K562 (cell line): ENCODE measurements around the gene CHRDL1. TPM values are rescaled to one million over a fixed set of nuclear protein-coding genes. Genes with fewer than 3 reads are reported as not detected.

Source experiments
- ATAC-seq: fragments of 200-7000 bp; cut with Tn5 transposase; 3 replicates; pipeline ENCODE4 v1.9.1; 2020; ENCODE audit warnings: moderate library complexity
- BruUV-seq: library from RNA; stranded (reverse); fragments of 400-500 nt; replicated peaks from 2 replicates; lab custom pipeline; 2021; lab: Mats Ljungman, UMichigan
- CTCF ChIA-PET: fragments of 300-600 bp; formaldehyde crosslinking; extraction: SDS; loops from one replicate; lab custom pipeline; 2021; ENCODE audit warnings: low intra/inter-chr PET ratio; lab: Yijun Ruan, JAX
- POLR2A ChIA-PET: fragments of 300-600, 350-650 bp; sonication (Branson Sonifier 250); formaldehyde crosslinking; extraction: SDS; loops from one replicate; lab custom pipeline; 2021; ENCODE audit warnings: antibody characterized with exemption, inconsistent platforms; lab: Yijun Ruan, JAX
- DNase-seq, 4 experiments: peaks; one replicate each; pipeline versions ENCODE4 v3.0.0 to v3.0.0-alpha.2; 2011 to 2018; ENCODE audit warnings: low spot score in 3 of 4, mixed read lengths in 3 of 4; ENCODE audit errors: extremely low read depth in 1 of 4
- FAIRE-seq: peaks from 2 replicates; lab custom pipeline; 2011; peaks lifted over from hg19 to GRCh38; lab: Jason Lieb, UNC
- H2AFZ ChIP-seq: 2 replicates; pipeline ENCODE4 v1.6.0; 2011; ENCODE audit warnings: low read depth, low read length, control low read depth, inconsistent platforms
- H3K27ac ChIP-seq: fragments of 200-600 bp; 3 replicates; pipeline ENCODE4 v1.8.0; 2011; ENCODE audit warnings: low read depth, mild to moderate bottlenecking, control low read depth, inconsistent platforms, low read length, moderate library complexity, mixed read lengths; ENCODE audit errors: extremely low read depth
- H3K27me3 ChIP-seq, 2 experiments: fragments of 300-600 bp in 1 of 2; 2 replicates in 1 of 2; 3 replicates in 1 of 2; pipeline versions ENCODE4 v1.6.0 to v1.8.0; 2011; ENCODE audit warnings: inconsistent platforms in 2 of 2, low read length in 2 of 2, mild to moderate bottlenecking in 1 of 2, mixed read lengths in 1 of 2, moderate library complexity in 1 of 2; ENCODE audit not compliant: control insufficient read depth in 2 of 2, insufficient read depth in 2 of 2
- H3K36me3 ChIP-seq: fragments of 300-600 bp; 3 replicates; pipeline ENCODE4 v1.8.0; 2011; ENCODE audit warnings: mild to moderate bottlenecking, low read length, inconsistent platforms; ENCODE audit not compliant: control insufficient read depth, insufficient read depth
- H3K4me1 ChIP-seq, 2 experiments: fragments of 200-600 bp in 1 of 2; replicated peaks in 1 of 2; 2 replicates in 1 of 2; 3 replicates in 1 of 2; pipeline versions ENCODE4 v1.5.1 to v1.8.0; 2011; ENCODE audit warnings: inconsistent platforms in 2 of 2, low read length in 2 of 2, mild to moderate bottlenecking in 1 of 2, mixed read lengths in 1 of 2, moderate library complexity in 1 of 2; ENCODE audit not compliant: control insufficient read depth in 2 of 2, insufficient read depth in 2 of 2
- H3K4me2 ChIP-seq: 2 replicates; pipeline ENCODE4 v1.6.1; 2011; ENCODE audit warnings: low read length, control low read depth, inconsistent platforms, mixed read lengths; ENCODE audit not compliant: insufficient read depth
- H3K4me3 ChIP-seq: fragments of 200-600 bp; sonication (generic), shearing (Covaris generic); 2 replicates; pipeline ENCODE4 v1.5.1; 2016; ENCODE audit warnings: control low read depth, inconsistent platforms
- H3K79me2 ChIP-seq: fragments of 200-600 bp; 3 replicates; pipeline ENCODE4 v1.8.0; 2011; ENCODE audit warnings: low read length, inconsistent platforms; ENCODE audit not compliant: control insufficient read depth, insufficient read depth
- H3K9ac ChIP-seq, 2 experiments: 2 replicates each; pipeline versions ENCODE4 v1.6.0 to v1.6.1; 2011; ENCODE audit warnings: low read depth in 2 of 2, low read length in 2 of 2, control low read depth in 1 of 2, inconsistent platforms in 1 of 2, mild to moderate bottlenecking in 1 of 2, mixed read lengths in 1 of 2; ENCODE audit not compliant: insufficient read depth in 1 of 2
- H3K9me1 ChIP-seq: one replicate; pipeline ENCODE4 v1.6.0; 2011; ENCODE audit warnings: inconsistent platforms, mild to moderate bottlenecking, low read length, moderate library complexity; ENCODE audit not compliant: control insufficient read depth, insufficient read depth
- H3K9me3 ChIP-seq: replicated peaks from 2 replicates; pipeline ENCODE4 v1.5.1; 2011; ENCODE audit warnings: low read depth, low read length, inconsistent platforms; ENCODE audit not compliant: control insufficient read depth, insufficient read depth
- H4K20me1 ChIP-seq: replicated peaks from 2 replicates; pipeline ENCODE4 v1.6.1; 2011; ENCODE audit warnings: low read length, inconsistent platforms, mixed read lengths; ENCODE audit not compliant: control insufficient read depth, insufficient read depth
- CTCF ChIP-seq, 3 experiments: IDR thresholded peaks in 2 of 3; conservative IDR thresholded peaks in 1 of 3; 2 replicates each; pipeline ENCODE4 v1.5.1; 2011 to 2012; ENCODE audit warnings: low read length in 3 of 3, mild to moderate bottlenecking in 3 of 3, control low read depth in 2 of 3, improper control_type of control experiment in 1 of 3, inconsistent platforms in 1 of 3, low read depth in 1 of 3, mixed read lengths in 1 of 3, moderate library complexity in 1 of 3; ENCODE audit not compliant: insufficient read depth in 2 of 3
- PHTF2 ChIP-seq: fragments of 250-450 bp; sonication (Bioruptor Pico); IDR thresholded peaks from 2 replicates; pipeline ENCODE4 v1.5.0; 2021; ENCODE audit warnings: mild to moderate bottlenecking
- ZNF407 ChIP-seq: fragments of 450-650 bp; IDR thresholded peaks from 2 replicates; pipeline ENCODE4 v1.6.1; 2016; ENCODE audit warnings: low read depth
- WGBS: fragments of 100-300 bp; shearing (Covaris generic); methylation state at CpG from one replicate; pipeline ENCODE4 v1.1.6; 2016; ENCODE audit warnings: low coverage, mixed read lengths; ENCODE audit not compliant: insufficient coverage; ENCODE audit errors: missing lambda C conversion rate; 5-methylcytosine and 5-hydroxymethylcytosine counted together
- in situ Hi-C: fragments of 300-500 bp; cut with MboI; formaldehyde crosslinking; loops from 4 replicates; pipeline ENCODE4 v1.15.0; 2018; ENCODE audit warnings: inconsistent platforms, mixed read lengths
- intact Hi-C: fragments of 100-400 bp; cut with micrococcal nuclease; formaldehyde crosslinking; loops from 2 replicates; pipeline ENCODE4 v1.14.2; 2022
- polyA plus RNA-seq, 8 experiments: library from polyadenylated mRNA; depleted of rRNA in 4 of 8; stranded (reverse) in 5 of 8; unstranded in 3 of 8; fragments of >200 nt; fragmentation: Nextera tagmentation in 2 of 8; fragmentation: Illumina TruSeq in 1 of 8; extraction: Ambion mirVana in 2 of 8; extraction: Trizol in 1 of 8; gene quantifications; 2 replicates each; pipeline versions ENCODE4 v1.2.1 to v1.2.3, GENCODE V29; 2011 to 2014; ENCODE audit warnings: inconsistent platforms in 1 of 8, missing spikeins in 1 of 8
- total RNA-seq, 7 experiments: library from RNA; depleted of rRNA in 6 of 7; stranded (reverse); fragments of >200 nt in 6 of 7; fragmentation: Illumina TruSeq in 2 of 7; extraction: Trizol in 2 of 7; gene quantifications; 2 replicates each; pipeline versions ENCODE4 v1.2.1 to v1.2.3, GENCODE V29; 2011 to 2021; ENCODE audit warnings: low replicate concordance in 1 of 7

The CHRDL1 gene
- total and polyA plus RNA-seq, 9 of the 15 experiments (the other 6 are each of a cell fraction or from before 2014, with no cell fraction given): not detected

- in situ Hi-C loops: no loop called here
- DNase-seq (no peak), FAIRE-seq (no peak), ATAC-seq (no peak)
- TF ChIP-seq CTCF (IDR thresholded peaks at IDR 0.05 in 2 of 3, conservative IDR thresholded peaks at IDR 0.05 in 1 of 3; ENCODE audit: insufficient read depth in 2 of 3, low read depth in 1 of 3, low read length in 3 of 3) (0 out of 6 replicates have a peak, but pooled peaks of 1 of the 3 experiments have one; percentile 2), ZNF407 (no peak), PHTF2 (CRISPR knock-in tag) (no peak)
- CTCF ChIA-PET: no interaction called here
- Histone ChIP-seq H3K27me3 (no peaks in the 10 kb centered on the region), H3K4me1 (no peaks in the 10 kb centered on the region), H3K9me3 (no peaks in the 10 kb centered on the region), H3K9ac (no peak overlapping the region), H3K27ac (no peak overlapping the region), H3K4me2 (no peak overlapping the region), H3K4me3 (no peak overlapping the region), H3K79me2 (no peaks in the 10 kb centered on the region), H3K9me1 (no peaks in the 10 kb centered on the region), H3K36me3 (no peaks in the 10 kb centered on the region), H2AFZ (no peak overlapping the region), H4K20me1 (no peaks in the 10 kb centered on the region)
- 0% methylated on average over 1 of the region's 1 CpG for WGBS
- no TSS peak for BruUV-seq
- POLR2A ChIA-PET: no interaction called here
- intact Hi-C loops: no loop called here
Observed at GRCh38 chrX:110678591-110678990, 117.0 kb downstream of the CHRDL1 start.
